H9 (cell line): ENCODE measurements around the gene CDH4. TPM values are rescaled to one million over a fixed set of nuclear protein-coding genes. Genes with fewer than 3 reads are reported as not detected.

Experiments
- DNase-seq: peaks from one replicate; pipeline ENCODE4 v3.0.0-alpha.2; 2017
- H2AFZ ChIP-seq: one replicate; pipeline ENCODE4 v1.6.1; 2013; ENCODE audit warnings: mild to moderate bottlenecking, low read length, control low read depth, moderate library complexity
- H2AK5ac ChIP-seq: 2 replicates; pipeline ENCODE4 v1.6.1; 2013; ENCODE audit warnings: low read length, control low read depth, mixed read lengths; ENCODE audit not compliant: insufficient read length
- H2BK120ac ChIP-seq: one replicate; pipeline ENCODE4 v1.6.1; 2013; ENCODE audit warnings: low read depth, mild to moderate bottlenecking, low read length, control low read depth, inconsistent platforms; ENCODE audit not compliant: poor library complexity, severe bottlenecking
- H2BK12ac ChIP-seq: 2 replicates; pipeline ENCODE4 v1.6.1; 2013; ENCODE audit warnings: low read length, control low read depth, mixed read lengths, low read depth; ENCODE audit not compliant: insufficient read length
- H2BK15ac ChIP-seq: 2 replicates; pipeline ENCODE4 v1.6.1; 2013; ENCODE audit warnings: low read depth, low read length, control low read depth
- H2BK20ac ChIP-seq: one replicate; pipeline ENCODE4 v1.6.1; 2013; ENCODE audit warnings: low read depth, mild to moderate bottlenecking, low read length, control low read depth, inconsistent platforms; ENCODE audit not compliant: poor library complexity, severe bottlenecking
- H2BK5ac ChIP-seq: 2 replicates; pipeline ENCODE4 v1.6.1; 2013; ENCODE audit warnings: low read length, control low read depth, mixed read lengths; ENCODE audit not compliant: insufficient read length
- H3K14ac ChIP-seq: 2 replicates; pipeline ENCODE4 v1.6.1; 2013; ENCODE audit warnings: low read length, control low read depth; ENCODE audit not compliant: insufficient read depth
- H3K18ac ChIP-seq: 2 replicates; pipeline ENCODE4 v1.6.1; 2013; ENCODE audit warnings: low read depth, mild to moderate bottlenecking, mixed read lengths, low read length, control low read depth; ENCODE audit not compliant: insufficient read length
- H3K23ac ChIP-seq: 2 replicates; pipeline ENCODE4 v1.6.1; 2013; ENCODE audit warnings: low read length, control low read depth, mixed read lengths, low read depth; ENCODE audit not compliant: insufficient read length
- H3K23me2 ChIP-seq: 2 replicates; pipeline ENCODE4 v1.6.1; 2013; ENCODE audit warnings: low read depth, mild to moderate bottlenecking, mixed read lengths, low read length, control low read depth; ENCODE audit not compliant: insufficient read length, poor library complexity, severe bottlenecking
- H3K27ac ChIP-seq: 2 replicates; pipeline ENCODE4 v1.5.1; 2013; ENCODE audit warnings: low read length, control low read depth, mixed read lengths, low read depth; ENCODE audit not compliant: insufficient read length
- H3K27me3 ChIP-seq: 2 replicates; pipeline ENCODE4 v1.6.1; 2013; ENCODE audit warnings: low read length, control low read depth, inconsistent platforms; ENCODE audit not compliant: insufficient read depth
- H3K4ac ChIP-seq: 2 replicates; pipeline ENCODE4 v1.6.1; 2013; ENCODE audit warnings: low read depth, mild to moderate bottlenecking, control low read depth, inconsistent platforms, low read length, moderate library complexity
- H3K4me1 ChIP-seq: 2 replicates; pipeline ENCODE4 v1.6.1; 2013; ENCODE audit warnings: low read length, control low read depth, inconsistent platforms; ENCODE audit not compliant: insufficient read depth
- H3K4me2 ChIP-seq: 2 replicates; pipeline ENCODE4 v1.6.1; 2013; ENCODE audit warnings: low read length, control low read depth, mixed read lengths; ENCODE audit not compliant: insufficient read length, insufficient read depth
- H3K56ac ChIP-seq: 2 replicates; pipeline ENCODE4 v1.6.1; 2013; ENCODE audit warnings: low read depth, mild to moderate bottlenecking, mixed read lengths, low read length, control low read depth; ENCODE audit not compliant: insufficient read length
- H3K79me1 ChIP-seq: 2 replicates; pipeline ENCODE4 v1.6.1; 2013; ENCODE audit warnings: low read depth, mild to moderate bottlenecking, moderate library complexity, low read length, control low read depth, inconsistent platforms; ENCODE audit not compliant: insufficient read depth, poor library complexity, severe bottlenecking
- H3K79me2 ChIP-seq: 2 replicates; pipeline ENCODE4 v1.6.1; 2013; ENCODE audit warnings: low read length, control low read depth, inconsistent platforms; ENCODE audit not compliant: insufficient read depth
- H3K9ac ChIP-seq: 2 replicates; pipeline ENCODE4 v1.6.1; 2013; ENCODE audit warnings: low read length, control low read depth, mixed read lengths; ENCODE audit not compliant: insufficient read length; ENCODE audit errors: extremely low read depth
- H3K9me3 ChIP-seq: one replicate; pipeline ENCODE4 v1.6.1; 2013; ENCODE audit warnings: low read depth, low read length, inconsistent platforms; ENCODE audit not compliant: control insufficient read depth
- H3T11ph ChIP-seq: one replicate; pipeline ENCODE4 v1.6.1; 2013; ENCODE audit warnings: mild to moderate bottlenecking, low read length, control low read depth, inconsistent platforms
- H4K20me1 ChIP-seq: one replicate; pipeline ENCODE4 v1.6.1; 2013; ENCODE audit not compliant: control insufficient read depth, insufficient read length, insufficient read depth
- H4K5ac ChIP-seq: 2 replicates; pipeline ENCODE4 v1.6.1; 2013; ENCODE audit warnings: low read depth, mild to moderate bottlenecking, mixed read lengths, low read length, control low read depth; ENCODE audit not compliant: insufficient read length
- H4K8ac ChIP-seq: replicated peaks from 2 replicates; pipeline ENCODE4 v1.6.1; 2013; ENCODE audit warnings: low read length, control low read depth, mixed read lengths, low read depth; ENCODE audit not compliant: insufficient read length
- H4K91ac ChIP-seq: 2 replicates; pipeline ENCODE4 v1.6.1; 2013; ENCODE audit warnings: low read depth, mild to moderate bottlenecking, moderate library complexity, mixed read lengths, low read length, control low read depth; ENCODE audit not compliant: insufficient read length
- H3K27ac Mint-ChIP-seq, 3 experiments: 2 replicates in 2 of 3; 3 replicates in 1 of 3; pipeline ENCODE4 v1.8.0; 2020 to 2021; ENCODE audit warnings: mixed read lengths in 3 of 3, mild to moderate bottlenecking in 1 of 3, moderate library complexity in 1 of 3
- H3K27me3 Mint-ChIP-seq: 2 replicates; pipeline ENCODE4 v1.8.0; 2021; ENCODE audit warnings: low read depth, mild to moderate bottlenecking, moderate library complexity, mixed read lengths
- H3K36me3 Mint-ChIP-seq, 3 experiments: 2 replicates in 2 of 3; 3 replicates in 1 of 3; pipeline ENCODE4 v1.8.0; 2020 to 2021; ENCODE audit warnings: low read depth in 3 of 3, mixed read lengths in 3 of 3; ENCODE audit not compliant: insufficient read depth in 1 of 3
- H3K4me1 Mint-ChIP-seq, 2 experiments: 2 replicates each; pipeline ENCODE4 v1.8.0; 2020; ENCODE audit warnings: mixed read lengths in 2 of 2
- H3K4me3 Mint-ChIP-seq, 2 experiments: 2 replicates in 1 of 2; 3 replicates in 1 of 2; pipeline ENCODE4 v1.8.0; 2020 to 2021; ENCODE audit warnings: mild to moderate bottlenecking in 2 of 2, mixed read lengths in 2 of 2, moderate library complexity in 1 of 2
- H3K9me3 Mint-ChIP-seq, 2 experiments: 2 replicates in 1 of 2; 3 replicates in 1 of 2; pipeline ENCODE4 v1.8.0; 2020; ENCODE audit warnings: mild to moderate bottlenecking in 2 of 2, mixed read lengths in 2 of 2, moderate library complexity in 1 of 2
- whole genome bisulfite sequencing: extraction: QIAGEN DNeasy Blood & Tissue Kit; methylation state at CpG from one replicate; pipeline ENCODE4 v1.1.7; 2013; ENCODE audit warnings: missing lambda C conversion rate, low lambda C conversion rate, mixed read lengths; ENCODE audit not compliant: insufficient read length; ENCODE audit errors: extremely low coverage; 5-methylcytosine and 5-hydroxymethylcytosine counted together
- total RNA-seq: library from RNA; stranded (reverse); gene quantifications from 2 replicates; pipeline ENCODE4 v1.2.1, GENCODE V29; 2021
- TF ChIP-seq, protein P1 (sequence below): fragments of 200-600 bp; sonication (generic); conservative IDR thresholded peaks from 3 replicates; pipeline ENCODE4 v1.8.0; 2021; ENCODE audit warnings: antibody characterized with exemption, mild to moderate bottlenecking

CDH4 gene
- total RNA-seq, 1 experiment from 2014 or later, result 3.0 TPM

DNA sequence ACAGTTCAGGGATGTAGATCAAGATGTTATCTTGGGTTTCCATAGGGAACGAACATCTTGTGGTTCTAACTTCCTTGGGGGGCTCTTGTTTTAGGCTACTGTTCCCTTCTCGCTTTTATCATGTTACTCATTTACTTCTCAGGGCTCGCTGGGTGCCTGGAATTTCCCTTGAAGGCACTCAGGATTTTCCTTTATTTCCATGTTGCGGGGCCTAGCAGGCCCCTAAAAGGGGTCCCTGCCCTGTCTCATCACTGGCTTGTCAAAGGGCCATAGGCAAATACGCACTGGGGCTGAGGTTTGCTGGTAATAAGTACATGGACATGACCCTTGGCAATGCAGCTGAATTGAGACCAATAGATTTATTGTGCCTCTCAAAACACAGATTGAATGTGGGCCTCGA, 262.3 kb downstream of the CDH4 start:
- H3K4me1 Mint-ChIP-seq, result peaks cover 27 to 38% of the 10 kb centered on the region in 2 experiments

More for the DNA sequence above, 262.3 kb downstream of the CDH4 start:
- Histone ChIP-seq H3K27me3 (no peaks in the 10 kb centered on the region; the same call in 1 of the 2 replicates), H3K23me2 (no peaks in the 10 kb centered on the region), H3K4me2 (no peak overlapping the region), H3K79me2 (no peaks in the 10 kb centered on the region), H2BK15ac (no peak overlapping the region), H3K23ac (no peak overlapping the region), H2BK5ac (no peak overlapping the region), H3K9ac (no peak overlapping the region), H4K5ac (no peak overlapping the region), H3T11ph (no peak overlapping the region), H2AFZ (no peak overlapping the region), H2AK5ac (no peak overlapping the region), H3K14ac (no peak overlapping the region), H4K8ac (no peak overlapping the region), H2BK120ac (no peak overlapping the region), H3K4ac (no peak overlapping the region), H3K27ac (no peak overlapping the region), H2BK20ac (no peak overlapping the region), H3K4me1 (peaks cover 7% of the 10 kb centered on the region; the same call in 1 of the 2 replicates), H3K79me1 (no peaks in the 10 kb centered on the region), H4K91ac (no peak overlapping the region), H2BK12ac (no peak overlapping the region), H3K9me3 (no peaks in the 10 kb centered on the region), H3K56ac (no peak overlapping the region), H3K18ac (no peak overlapping the region), H4K20me1 (no peaks in the 10 kb centered on the region)
- H3K9me3 Mint-ChIP-seq, result no peaks in the 10 kb centered on the region; a peak in 1 of 5 replicates
- peaks cover 28% of the 10 kb centered on the region for H3K27me3 Mint-ChIP-seq
- no peak overlapping the region for H3K4me3 Mint-ChIP-seq
- WGBS, result no CpG with 5 or more reads among the region's 6 CpGs
- no peaks in the 10 kb centered on the region; a peak in 2 of 7 replicates for H3K36me3 Mint-ChIP-seq
- no peak for DNase-seq
- H3K27ac Mint-ChIP-seq, result peak overlapping the region in 2 of 3 experiments; percentile 57 to 64; a peak in 2 of 7 replicates
- TF ChIP-seq, protein P1, sequence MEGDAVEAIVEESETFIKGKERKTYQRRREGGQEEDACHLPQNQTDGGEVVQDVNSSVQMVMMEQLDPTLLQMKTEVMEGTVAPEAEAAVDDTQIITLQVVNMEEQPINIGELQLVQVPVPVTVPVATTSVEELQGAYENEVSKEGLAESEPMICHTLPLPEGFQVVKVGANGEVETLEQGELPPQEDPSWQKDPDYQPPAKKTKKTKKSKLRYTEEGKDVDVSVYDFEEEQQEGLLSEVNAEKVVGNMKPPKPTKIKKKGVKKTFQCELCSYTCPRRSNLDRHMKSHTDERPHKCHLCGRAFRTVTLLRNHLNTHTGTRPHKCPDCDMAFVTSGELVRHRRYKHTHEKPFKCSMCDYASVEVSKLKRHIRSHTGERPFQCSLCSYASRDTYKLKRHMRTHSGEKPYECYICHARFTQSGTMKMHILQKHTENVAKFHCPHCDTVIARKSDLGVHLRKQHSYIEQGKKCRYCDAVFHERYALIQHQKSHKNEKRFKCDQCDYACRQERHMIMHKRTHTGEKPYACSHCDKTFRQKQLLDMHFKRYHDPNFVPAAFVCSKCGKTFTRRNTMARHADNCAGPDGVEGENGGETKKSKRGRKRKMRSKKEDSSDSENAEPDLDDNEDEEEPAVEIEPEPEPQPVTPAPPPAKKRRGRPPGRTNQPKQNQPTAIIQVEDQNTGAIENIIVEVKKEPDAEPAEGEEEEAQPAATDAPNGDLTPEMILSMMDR, result no peak
